Loucy (cell line): ENCODE data around the gene PCYT1A.

Experiments
- EZH2phosphoT487 ChIP-seq: fragments of 200-600 bp; IDR thresholded peaks from 2 replicates; pipeline ENCODE4 v1.6.1; 2018; ENCODE audit warnings: antibody characterized with exemption, mild to moderate bottlenecking, moderate library complexity, borderline replicate concordance
- TF ChIP-seq, protein P1 (sequence below): fragments of 200-600 bp; sonication (generic); conservative IDR thresholded peaks from 2 replicates; pipeline ENCODE4 v1.5.1; 2014; ENCODE audit warnings: mild to moderate bottlenecking, antibody characterized with exemption, low read length

GRCh38 chr3:196272826-196273225 lies 14.7 kb downstream of the PCYT1A start:
- TF ChIP-seq, protein P1, sequence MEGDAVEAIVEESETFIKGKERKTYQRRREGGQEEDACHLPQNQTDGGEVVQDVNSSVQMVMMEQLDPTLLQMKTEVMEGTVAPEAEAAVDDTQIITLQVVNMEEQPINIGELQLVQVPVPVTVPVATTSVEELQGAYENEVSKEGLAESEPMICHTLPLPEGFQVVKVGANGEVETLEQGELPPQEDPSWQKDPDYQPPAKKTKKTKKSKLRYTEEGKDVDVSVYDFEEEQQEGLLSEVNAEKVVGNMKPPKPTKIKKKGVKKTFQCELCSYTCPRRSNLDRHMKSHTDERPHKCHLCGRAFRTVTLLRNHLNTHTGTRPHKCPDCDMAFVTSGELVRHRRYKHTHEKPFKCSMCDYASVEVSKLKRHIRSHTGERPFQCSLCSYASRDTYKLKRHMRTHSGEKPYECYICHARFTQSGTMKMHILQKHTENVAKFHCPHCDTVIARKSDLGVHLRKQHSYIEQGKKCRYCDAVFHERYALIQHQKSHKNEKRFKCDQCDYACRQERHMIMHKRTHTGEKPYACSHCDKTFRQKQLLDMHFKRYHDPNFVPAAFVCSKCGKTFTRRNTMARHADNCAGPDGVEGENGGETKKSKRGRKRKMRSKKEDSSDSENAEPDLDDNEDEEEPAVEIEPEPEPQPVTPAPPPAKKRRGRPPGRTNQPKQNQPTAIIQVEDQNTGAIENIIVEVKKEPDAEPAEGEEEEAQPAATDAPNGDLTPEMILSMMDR: no peak
- TF ChIP-seq EZH2phosphoT487: no peak
